ENCODE data around the gene ARHGEF1. TPM values are rescaled to one million over a fixed set of nuclear protein-coding genes. Genes with fewer than 3 reads are reported as not detected.

ARHGEF1 gene
- total RNA-seq, 2 donors from 2014 or later, result 929 to 961 TPM

GRCh38 chr19:41883463-41883820, 458 bp downstream of the ARHGEF1 start:
- H3K9me3 ChIP-seq (ENCODE audit: control insufficient read depth, low read length, poor library complexity, severe bottlenecking), result no peaks in the 10 kb centered on the region
- Mint-ChIP-seq H3K36me3 (ENCODE audit: low read depth) (peaks cover 17% of the 10 kb centered on the region), H3K4me1 (peaks cover 61% of the 10 kb centered on the region), H3K4me3 (peak overlapping the region; percentile 99), H3K27ac (peak overlapping the region; percentile 99), H3K27me3 (no peaks in the 10 kb centered on the region)
- ATAC-seq (no peak), DNase-seq (no peak)

DNA sequence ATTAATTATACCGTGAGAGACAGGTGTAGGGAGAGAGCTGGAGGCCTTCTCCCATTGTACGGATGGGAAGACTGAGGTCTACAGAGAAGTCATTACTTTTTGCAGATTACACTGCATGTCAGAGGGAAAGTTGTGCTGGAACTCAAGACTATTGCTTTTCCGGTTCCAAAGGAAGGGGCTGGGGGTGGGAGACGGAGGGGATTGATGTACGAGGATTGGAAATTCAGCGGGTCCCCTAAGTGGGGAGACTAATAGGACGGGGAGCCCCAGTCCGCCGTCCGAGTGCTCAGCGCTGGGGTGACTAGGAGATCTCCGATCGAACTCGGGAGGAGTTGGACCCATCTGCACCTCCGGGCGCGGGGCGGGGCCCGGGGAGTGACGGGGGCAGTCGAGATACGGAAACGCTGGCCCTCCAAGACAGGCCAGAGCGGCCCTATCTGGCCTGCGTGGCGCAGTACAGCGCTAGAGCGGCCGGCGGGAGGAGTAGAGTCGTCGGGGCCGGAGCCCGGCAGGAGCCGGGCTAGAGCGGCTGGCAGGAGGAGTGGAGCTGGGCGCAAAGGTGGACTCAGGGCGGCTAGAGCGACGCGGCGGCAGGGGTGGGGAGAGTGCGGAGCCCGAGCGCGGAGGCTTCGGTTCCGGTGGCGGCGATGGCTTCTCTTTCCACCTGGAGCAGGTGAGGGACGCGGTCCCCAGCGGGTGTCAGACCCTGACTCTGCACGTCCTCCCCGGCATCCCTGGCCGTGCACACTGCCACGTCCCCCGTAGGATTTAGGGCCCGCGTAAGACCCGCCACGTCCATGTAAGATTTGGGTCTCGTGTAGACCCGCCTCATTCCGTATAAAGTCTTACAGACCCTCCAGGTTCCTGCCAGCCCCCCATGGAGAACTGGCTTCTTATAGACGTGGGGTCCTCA, 1.1 kb downstream of the ARHGEF1 start:
- no peaks in the 10 kb centered on the region for H3K27me3 Mint-ChIP-seq
- ATAC-seq, result peak; percentile 73
- H3K4me1 Mint-ChIP-seq, result peaks cover 65% of the 10 kb centered on the region
- H3K36me3 Mint-ChIP-seq (ENCODE audit: low read depth), result peaks cover 18% of the 10 kb centered on the region
- H3K27ac Mint-ChIP-seq, result peak overlapping the region; percentile 99
- H3K9me3 ChIP-seq (ENCODE audit: control insufficient read depth, low read length, poor library complexity, severe bottlenecking), result no peaks in the 10 kb centered on the region
- peak overlapping the region; percentile 99 for H3K4me3 Mint-ChIP-seq
- DNase-seq, result peak; percentile 64 to 72 (median 67)

GRCh38 chr19:41886761-41887710, 4.1 kb downstream of the ARHGEF1 start:
- Mint-ChIP-seq H3K36me3 (ENCODE audit: low read depth) (peaks cover 19% of the 10 kb centered on the region), H3K4me3 (peak overlapping the region; percentile 99), H3K4me1 (peaks cover 61% of the 10 kb centered on the region), H3K27me3 (no peaks in the 10 kb centered on the region), H3K27ac (peak overlapping the region; percentile 99)
- DNase-seq (peak; percentile 27 to 55 (median 41)), ATAC-seq (peak; percentile 49)
- H3K9me3 ChIP-seq (ENCODE audit: control insufficient read depth, low read length, poor library complexity, severe bottlenecking), result no peaks in the 10 kb centered on the region

DNA sequence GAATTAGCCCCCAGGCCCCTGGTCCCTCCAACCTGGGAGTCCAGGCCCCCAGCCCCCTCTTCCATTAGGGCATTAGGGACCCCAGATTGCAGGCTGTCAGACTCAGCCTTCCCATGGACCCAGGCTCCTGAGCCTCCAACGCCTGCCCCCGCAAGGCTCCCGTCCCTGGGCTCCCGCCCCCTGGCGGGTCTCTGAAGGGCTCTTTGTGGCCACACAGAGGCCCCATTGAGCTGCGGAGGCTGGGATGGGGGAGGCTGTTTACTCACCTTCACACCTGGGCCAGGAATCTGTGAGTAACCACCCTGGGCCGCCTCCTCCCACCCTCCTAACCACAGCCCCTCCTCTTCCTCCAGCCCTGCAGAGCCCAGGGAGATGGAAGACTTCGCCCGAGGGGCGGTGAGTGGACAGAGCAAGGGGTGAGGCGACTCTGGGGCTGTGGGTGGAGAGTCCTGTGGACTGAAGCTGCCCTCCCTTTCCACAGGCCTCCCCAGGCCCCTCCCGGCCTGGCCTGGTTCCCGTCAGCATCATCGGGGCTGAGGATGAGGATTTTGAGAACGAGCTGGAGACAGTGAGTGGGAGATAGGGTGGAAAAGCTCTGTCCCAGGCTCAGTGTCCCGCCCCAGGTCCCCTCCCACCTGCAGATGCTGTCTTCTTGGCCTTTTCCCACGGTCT, 4.9 kb downstream of the ARHGEF1 start:
- H3K36me3 Mint-ChIP-seq (ENCODE audit: low read depth), result peaks cover 15% of the 10 kb centered on the region
- H3K9me3 ChIP-seq (ENCODE audit: control insufficient read depth, low read length, poor library complexity, severe bottlenecking), result no peaks in the 10 kb centered on the region
- ATAC-seq, result peak; percentile 70
- peak overlapping the region; percentile 99 for H3K27ac Mint-ChIP-seq
- peak overlapping the region; percentile 99 for H3K4me3 Mint-ChIP-seq
- peak; percentile 52 to 70 (median 64) for DNase-seq
- peaks cover 55% of the 10 kb centered on the region for H3K4me1 Mint-ChIP-seq
- H3K27me3 Mint-ChIP-seq, result no peaks in the 10 kb centered on the region

DNA sequence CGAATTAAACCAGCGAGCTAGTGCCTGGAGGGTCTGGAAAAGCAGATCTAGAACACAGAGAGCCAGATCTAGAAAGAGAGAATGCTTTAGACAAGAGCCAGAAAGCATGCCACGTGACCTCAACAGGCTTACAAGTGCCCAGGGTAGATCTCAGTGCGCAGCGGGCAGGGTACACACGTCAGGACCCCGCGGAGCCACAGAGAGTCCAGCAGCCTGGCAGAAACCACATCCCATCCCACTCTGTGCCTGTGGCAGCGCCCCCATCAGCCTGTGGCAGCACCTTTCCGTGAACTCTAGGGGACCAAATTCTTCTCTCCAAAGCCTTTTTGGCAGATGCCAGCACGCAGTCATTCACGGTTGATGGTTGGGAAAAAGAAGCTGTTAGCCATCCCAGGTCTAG, 5.9 kb downstream of the ARHGEF1 start:
- ATAC-seq, result no peak
- H3K9me3 ChIP-seq (ENCODE audit: control insufficient read depth, low read length, poor library complexity, severe bottlenecking), result no peaks in the 10 kb centered on the region
- H3K4me1 Mint-ChIP-seq, result peaks cover 55% of the 10 kb centered on the region
- peak overlapping the region; percentile 99 for H3K27ac Mint-ChIP-seq
- no peaks in the 10 kb centered on the region for H3K27me3 Mint-ChIP-seq
- no peak for DNase-seq
- H3K36me3 Mint-ChIP-seq (ENCODE audit: low read depth), result peaks cover 13% of the 10 kb centered on the region
- H3K4me3 Mint-ChIP-seq, result peak overlapping the region; percentile 99

GRCh38 chr19:41889896-41890295, 6.9 kb downstream of the ARHGEF1 start:
- ATAC-seq (no peak), DNase-seq (no peak)
- H3K27me3 Mint-ChIP-seq, result no peaks in the 10 kb centered on the region
- peaks cover 50% of the 10 kb centered on the region for H3K4me1 Mint-ChIP-seq
- no peaks in the 10 kb centered on the region for H3K9me3 ChIP-seq (ENCODE audit: control insufficient read depth, low read length, poor library complexity, severe bottlenecking)
- peaks cover 12% of the 10 kb centered on the region for H3K36me3 Mint-ChIP-seq (ENCODE audit: low read depth)
- H3K4me3 Mint-ChIP-seq, result no peak overlapping the region
- peak overlapping the region; percentile 99 for H3K27ac Mint-ChIP-seq

GRCh38 chr19:41890936-41891335, 8.0 kb downstream of the ARHGEF1 start:
- Mint-ChIP-seq H3K4me3 (no peak overlapping the region), H3K4me1 (peaks cover 49% of the 10 kb centered on the region), H3K27ac (peak overlapping the region; percentile 99), H3K36me3 (ENCODE audit: low read depth) (peaks cover 16% of the 10 kb centered on the region), H3K27me3 (no peaks in the 10 kb centered on the region)
- no peak for ATAC-seq
- no peak for DNase-seq
- no peaks in the 10 kb centered on the region for H3K9me3 ChIP-seq (ENCODE audit: control insufficient read depth, low read length, poor library complexity, severe bottlenecking)

DNA sequence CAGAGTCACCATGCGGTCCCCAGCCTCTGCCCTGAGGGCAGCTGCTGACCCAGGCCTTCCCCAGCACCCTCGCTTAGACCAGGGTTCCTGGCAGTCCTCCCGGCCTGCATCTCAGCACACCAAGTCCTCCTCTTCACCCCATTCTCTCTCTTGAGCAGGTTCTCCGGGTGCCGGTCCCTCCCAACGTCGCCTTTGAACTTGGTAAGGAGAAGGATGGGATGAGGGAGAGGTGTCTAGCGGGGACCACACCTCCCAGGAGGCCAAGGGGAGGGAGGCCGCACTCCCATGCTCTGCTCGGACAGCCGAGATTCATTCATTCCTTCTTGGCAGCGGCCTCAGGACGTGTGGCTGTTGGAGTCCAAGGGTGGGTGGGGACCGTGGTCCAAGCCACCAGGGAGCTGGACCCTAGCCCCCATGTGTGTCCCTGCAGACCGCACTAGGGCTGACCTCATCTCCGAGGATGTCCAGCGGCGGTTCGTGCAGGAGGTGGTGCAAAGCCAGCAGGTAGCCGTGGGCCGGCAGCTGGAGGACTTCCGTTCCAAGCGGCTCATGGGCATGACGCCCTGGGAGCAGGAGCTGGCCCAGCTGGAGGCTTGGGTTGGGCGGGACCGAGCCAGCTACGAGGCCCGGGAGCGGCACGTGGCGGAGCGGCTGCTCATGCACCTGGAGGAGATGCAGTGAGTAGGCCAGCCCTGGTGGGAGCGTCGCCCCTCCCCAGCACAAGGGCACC, 9.4 kb downstream of the ARHGEF1 start:
- DNase-seq (no peak), ATAC-seq (no peak)
- Mint-ChIP-seq H3K4me3 (no peak overlapping the region), H3K27ac (peak overlapping the region; percentile 41), H3K27me3 (no peaks in the 10 kb centered on the region), H3K36me3 (ENCODE audit: low read depth) (peaks cover 13% of the 10 kb centered on the region), H3K4me1 (peaks cover 39% of the 10 kb centered on the region)
- H3K9me3 ChIP-seq (ENCODE audit: control insufficient read depth, low read length, poor library complexity, severe bottlenecking), result no peaks in the 10 kb centered on the region

GRCh38 chr19:41893899-41894298, 10.9 kb downstream of the ARHGEF1 start:
- H3K9me3 ChIP-seq (ENCODE audit: control insufficient read depth, low read length, poor library complexity, severe bottlenecking), result no peaks in the 10 kb centered on the region
- H3K27me3 Mint-ChIP-seq, result no peaks in the 10 kb centered on the region
- peak overlapping the region; percentile 62 for H3K27ac Mint-ChIP-seq
- ATAC-seq (peak; percentile 20), DNase-seq (no peak)
- peaks cover 31% of the 10 kb centered on the region for H3K4me1 Mint-ChIP-seq
- peaks cover 14% of the 10 kb centered on the region for H3K36me3 Mint-ChIP-seq (ENCODE audit: low read depth)
- peak overlapping the region; percentile 59 for H3K4me3 Mint-ChIP-seq

- Mint-ChIP-seq H3K36me3 (ENCODE audit: low read depth) (peaks cover 17% of the 10 kb centered on the region), H3K4me3 (peak overlapping the region; percentile 33), H3K4me1 (peaks cover 31% of the 10 kb centered on the region), H3K27me3 (no peaks in the 10 kb centered on the region), H3K27ac (peak overlapping the region; percentile 62)
- no peak for ATAC-seq
- DNase-seq, result no peak
- H3K9me3 ChIP-seq (ENCODE audit: control insufficient read depth, low read length, poor library complexity, severe bottlenecking), result no peaks in the 10 kb centered on the region
These were observed 11.4 kb downstream of the ARHGEF1 start for GRCh38 chr19:41894350-41894749.

- ATAC-seq (peak; percentile 33), DNase-seq (no peak)
- peaks cover 17% of the 10 kb centered on the region for H3K36me3 Mint-ChIP-seq (ENCODE audit: low read depth)
- H3K9me3 ChIP-seq (ENCODE audit: control insufficient read depth, low read length, poor library complexity, severe bottlenecking), result no peaks in the 10 kb centered on the region
- peak overlapping the region; percentile 86 for H3K27ac Mint-ChIP-seq
- peaks cover 28% of the 10 kb centered on the region for H3K4me1 Mint-ChIP-seq
- no peaks in the 10 kb centered on the region for H3K27me3 Mint-ChIP-seq
- H3K4me3 Mint-ChIP-seq, result no peak overlapping the region
These were observed 13.0 kb downstream of the ARHGEF1 start for GRCh38 chr19:41895745-41896580.

DNA sequence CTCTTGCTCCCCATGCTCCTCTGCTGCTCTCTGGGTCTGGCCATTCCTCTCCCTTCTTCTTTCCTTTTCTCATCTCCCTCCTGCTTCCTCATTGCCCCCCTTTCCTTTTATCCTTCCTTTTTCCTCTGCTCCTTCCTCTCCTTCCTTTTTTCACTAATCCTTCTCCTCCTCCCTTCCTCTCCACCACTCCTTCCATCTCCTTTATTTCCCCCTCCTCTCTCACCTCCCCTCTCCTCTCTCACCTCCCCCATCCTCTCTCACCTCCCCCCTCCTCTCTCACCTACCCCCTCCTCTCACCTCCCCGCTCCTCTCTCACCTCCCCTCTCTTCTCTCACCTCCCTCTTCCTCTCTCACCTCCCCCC, 13.6 kb downstream of the ARHGEF1 start:
- DNase-seq, result no peak
- no peak overlapping the region for H3K4me3 Mint-ChIP-seq
- no peaks in the 10 kb centered on the region for H3K27me3 Mint-ChIP-seq
- H3K27ac Mint-ChIP-seq, result peak overlapping the region; percentile 86
- H3K4me1 Mint-ChIP-seq, result peaks cover 25% of the 10 kb centered on the region
- peaks cover 17% of the 10 kb centered on the region for H3K36me3 Mint-ChIP-seq (ENCODE audit: low read depth)
- no peak for ATAC-seq
- no peaks in the 10 kb centered on the region for H3K9me3 ChIP-seq (ENCODE audit: control insufficient read depth, low read length, poor library complexity, severe bottlenecking)

All from T-helper 17 cell (primary cell).